NB4 (cell line): ENCODE results near the gene TMEFF1.

ENCODE experiments used
- CTCF ChIP-seq: IDR thresholded peaks from one replicate; pipeline ENCODE4 v1.5.1; 2012; ENCODE audit warnings: low read depth, low read length
- POLR2A ChIP-seq: IDR thresholded peaks from 2 replicates; pipeline ENCODE4 v1.6.1; 2011; ENCODE audit warnings: mild to moderate bottlenecking; ENCODE audit not compliant: insufficient read length; ENCODE audit errors: extremely low read depth

- no peak for TF ChIP-seq POLR2A
- no peak for TF ChIP-seq CTCF
These were observed 16.9 kb downstream of the TMEFF1 start for GRCh38 chr9:100489836-100490235.
